Transverse colon (tissue), 3 donors: ENCODE results near the gene LEUTX.

ENCODE experiments used
- CTCF ChIP-seq, 5 experiments: fragments of 200-600 bp in 3 of 5; fragments of 450-650 bp in 2 of 5; sonication (generic) in 3 of 5; IDR thresholded peaks; 1 replicate in 2 of 5; 2 replicates in 3 of 5; pipeline ENCODE4 v1.5.1; 2016 to 2017; ENCODE audit warnings: antibody characterized with exemption in 5 of 5, inconsistent platforms in 3 of 5, mild to moderate bottlenecking in 2 of 5, moderate library complexity in 1 of 5
- POLR2A ChIP-seq: fragments of 450-650 bp; IDR thresholded peaks from one replicate; pipeline ENCODE4 v1.6.1; 2016; ENCODE audit warnings: antibody characterized with exemption, mild to moderate bottlenecking, moderate library complexity

GRCh38 chr19:39825093-39825463 lies 46.4 kb downstream of the LEUTX start:
- no peak for TF ChIP-seq CTCF (IDR thresholded peaks at IDR 0.05)
- TF ChIP-seq POLR2A = no peak
